H1 (cell line): ENCODE data around the gene YTHDC2. TPM values are rescaled to one million over a fixed set of nuclear protein-coding genes. Genes with fewer than 3 reads are reported as not detected.

Source experiments
- CTCF ChIA-PET: fragments of 300-600 bp; sonication (Branson Sonifier 250); formaldehyde crosslinking; loops from one replicate; lab custom pipeline; 2021; ENCODE audit not compliant: partially characterized antibody; lab: Charles Lee
- POLR2A ChIA-PET: fragments of 300-600 bp; sonication (Branson Sonifier 250); formaldehyde crosslinking; loops from one replicate; lab custom pipeline; 2021; ENCODE audit warnings: inconsistent platforms; ENCODE audit not compliant: partially characterized antibody; lab: Charles Lee
- DNase-seq, 2 experiments: peaks; one replicate each; pipeline versions ENCODE4 v3.0.0 to v3.0.0-alpha.2; 2010 to 2022; ENCODE audit warnings: low spot score in 2 of 2, low read depth in 1 of 2, mixed read lengths in 1 of 2
- FAIRE-seq: peaks from 2 replicates; lab custom pipeline; 2011; peaks lifted over from hg19 to GRCh38; lab: Jason Lieb, UNC
- H2AFZ ChIP-seq: 2 replicates; pipeline ENCODE4 v1.8.1; 2012; ENCODE audit warnings: low read length, inconsistent platforms
- H2AK5ac ChIP-seq: 2 replicates; pipeline ENCODE4 v1.6.1; 2013; ENCODE audit warnings: low read depth, low read length
- H2BK120ac ChIP-seq: replicated peaks from 2 replicates; pipeline ENCODE3; 2013; ENCODE audit warnings: low read depth, low read length, inconsistent platforms
- H2BK12ac ChIP-seq: 2 replicates; pipeline ENCODE4 v1.6.1; 2013; ENCODE audit warnings: low read depth, low read length
- H2BK15ac ChIP-seq: 2 replicates; pipeline ENCODE4 v1.6.1; 2013; ENCODE audit warnings: low read length
- H2BK20ac ChIP-seq: 2 replicates; pipeline ENCODE4 v1.6.1; 2013; ENCODE audit warnings: low read length
- H2BK5ac ChIP-seq: 2 replicates; pipeline ENCODE4 v1.6.1; 2013; ENCODE audit warnings: low read depth, low read length
- H3K14ac ChIP-seq: 2 replicates; pipeline ENCODE4 v1.6.1; 2013; ENCODE audit warnings: inconsistent platforms; ENCODE audit not compliant: insufficient read length
- H3K18ac ChIP-seq: 2 replicates; pipeline ENCODE4 v1.6.1; 2013; ENCODE audit warnings: low read length; ENCODE audit errors: extremely low read depth
- H3K23ac ChIP-seq: 2 replicates; pipeline ENCODE4 v1.6.1; 2013; ENCODE audit warnings: inconsistent platforms; ENCODE audit not compliant: insufficient read length
- H3K23me2 ChIP-seq: 2 replicates; pipeline ENCODE4 v1.6.1; 2013; ENCODE audit warnings: low read depth, low read length
- H3K27ac ChIP-seq: 2 replicates; pipeline ENCODE4 v1.6.1; 2011; ENCODE audit warnings: low read depth, low read length, inconsistent platforms
- H3K27me3 ChIP-seq, 4 experiments: replicated peaks in 1 of 4; 1 replicate in 1 of 4; 2 replicates in 3 of 4; pipeline versions ENCODE4 v1.6.1 to v1.8.1; 2011 to 2013; ENCODE audit warnings: low read length in 3 of 4, mild to moderate bottlenecking in 3 of 4, inconsistent platforms in 2 of 4, mixed read lengths in 2 of 4, moderate library complexity in 1 of 4; ENCODE audit not compliant: control insufficient read depth in 3 of 4, insufficient read depth in 3 of 4; ENCODE audit errors: extremely low read depth in 1 of 4
- H3K36me3 ChIP-seq, 4 experiments: 2 replicates each; pipeline versions ENCODE4 v1.6.1 to v1.8.1; 2011 to 2013; ENCODE audit warnings: mild to moderate bottlenecking in 4 of 4, low read length in 3 of 4, moderate library complexity in 2 of 4, control low read depth in 1 of 4, inconsistent platforms in 1 of 4; ENCODE audit not compliant: insufficient read depth in 4 of 4, control insufficient read depth in 2 of 4
- H3K4ac ChIP-seq: replicated peaks from 2 replicates; pipeline ENCODE3; 2013; ENCODE audit warnings: low read length, low read depth, mixed read lengths, inconsistent platforms; ENCODE audit not compliant: insufficient read length
- H3K4me1 ChIP-seq, 4 experiments: replicated peaks in 1 of 4; 1 replicate in 1 of 4; 2 replicates in 3 of 4; pipeline versions ENCODE4 v1.6.1 to v1.8.1; 2011 to 2013; ENCODE audit warnings: low read length in 3 of 4, inconsistent platforms in 2 of 4, mixed read lengths in 1 of 4; ENCODE audit not compliant: insufficient read depth in 4 of 4, control insufficient read depth in 3 of 4
- H3K4me2 ChIP-seq, 2 experiments: 2 replicates each; pipeline versions ENCODE4 v1.6.1 to v1.8.1; 2011 to 2013; ENCODE audit warnings: low read depth in 2 of 2, low read length in 2 of 2, control low read depth in 1 of 2, inconsistent platforms in 1 of 2, mild to moderate bottlenecking in 1 of 2; ENCODE audit not compliant: insufficient read depth in 1 of 2
- H3K4me3 ChIP-seq, 4 experiments: fragments of 200-600, 300-600 bp in 1 of 4; sonication (generic), shearing (Covaris generic), sonication (Bioruptor Twin) in 1 of 4; 2 replicates each; pipeline versions ENCODE4 v1.5.1 to v1.8.1; 2011 to 2016; ENCODE audit warnings: low read length in 4 of 4, low read depth in 3 of 4, control low read depth in 2 of 4, inconsistent platforms in 2 of 4, mild to moderate bottlenecking in 2 of 4, mixed read lengths in 1 of 4, moderate library complexity in 1 of 4; ENCODE audit not compliant: insufficient read depth in 2 of 4; ENCODE audit errors: extremely low read depth in 1 of 4
- H3K56ac ChIP-seq: replicated peaks from 2 replicates; pipeline ENCODE3; 2013; ENCODE audit warnings: low read depth, mild to moderate bottlenecking, mixed read lengths, low read length, inconsistent platforms; ENCODE audit not compliant: insufficient read length
- H3K79me1 ChIP-seq: 2 replicates; pipeline ENCODE4 v1.6.1; 2013; ENCODE audit warnings: low read depth, low read length, control low read depth
- H3K79me2 ChIP-seq, 2 experiments: 2 replicates each; pipeline versions ENCODE4 v1.6.1 to v1.8.1; 2012 to 2013; ENCODE audit warnings: low read length in 2 of 2, mild to moderate bottlenecking in 2 of 2, inconsistent platforms in 1 of 2; ENCODE audit not compliant: insufficient read depth in 2 of 2, control insufficient read depth in 1 of 2
- H3K9ac ChIP-seq, 4 experiments: replicated peaks in 1 of 4; 1 replicate in 1 of 4; 2 replicates in 3 of 4; pipeline versions ENCODE4 v1.6.1 to v1.8.1; 2011 to 2013; ENCODE audit warnings: low read depth in 3 of 4, low read length in 3 of 4, control low read depth in 2 of 4, mild to moderate bottlenecking in 2 of 4, moderate library complexity in 2 of 4, inconsistent platforms in 1 of 4; ENCODE audit errors: extremely low read depth in 1 of 4
- H3K9me3 ChIP-seq, 2 experiments: 2 replicates each; pipeline versions ENCODE4 v1.6.1 to v1.8.1; 2012 to 2013; ENCODE audit warnings: mild to moderate bottlenecking in 2 of 2, moderate library complexity in 2 of 2, control low read depth in 1 of 2, inconsistent platforms in 1 of 2, low read depth in 1 of 2, low read length in 1 of 2, mixed read lengths in 1 of 2; ENCODE audit not compliant: insufficient read depth in 2 of 2
- H4K20me1 ChIP-seq, 2 experiments: replicated peaks in 1 of 2; 2 replicates each; pipeline versions ENCODE3 to v1.8.1; 2011 to 2013; ENCODE audit warnings: inconsistent platforms in 2 of 2, low read length in 2 of 2, mild to moderate bottlenecking in 1 of 2; ENCODE audit not compliant: insufficient read depth in 2 of 2, control insufficient read depth in 1 of 2
- H4K5ac ChIP-seq: 2 replicates; pipeline ENCODE4 v1.6.1; 2013; ENCODE audit warnings: low read length, low read depth, mixed read lengths, inconsistent platforms; ENCODE audit not compliant: insufficient read length
- H4K8ac ChIP-seq: 2 replicates; pipeline ENCODE4 v1.8.0; 2013; ENCODE audit warnings: mild to moderate bottlenecking, moderate library complexity, low read length, inconsistent platforms; ENCODE audit not compliant: insufficient read depth; ENCODE audit errors: extremely low read depth
- H4K91ac ChIP-seq: replicated peaks from 2 replicates; pipeline ENCODE3; 2013; ENCODE audit warnings: low read length, mixed read lengths, inconsistent platforms; ENCODE audit not compliant: insufficient read length
- BRCA1 ChIP-seq: IDR thresholded peaks from 2 replicates; pipeline ENCODE4 v1.6.1; 2012; ENCODE audit warnings: low read depth, low read length, improper control_type of control experiment
- CEBPB ChIP-seq: IDR thresholded peaks from 2 replicates; pipeline ENCODE4 v1.6.1; 2012; ENCODE audit warnings: low read depth, low read length
- CTBP2 ChIP-seq: IDR thresholded peaks from 2 replicates; pipeline ENCODE4 v1.7.0; 2011; ENCODE audit warnings: borderline replicate concordance, mild to moderate bottlenecking, moderate library complexity, mixed read lengths, low read length; ENCODE audit not compliant: insufficient read depth, insufficient read length
- POU5F1 ChIP-seq: IDR thresholded peaks from 2 replicates; pipeline ENCODE4 v1.6.1; 2011; ENCODE audit warnings: low read depth, mild to moderate bottlenecking, low read length, moderate library complexity
- WGBS, 2 experiments: shearing (Covaris generic) in 1 of 2; methylation state at CpG; one replicate each; pipeline versions ENCODE4 v1.1.6 to v1.1.7; 2013 to 2015; ENCODE audit warnings: low lambda C conversion rate in 2 of 2, mixed read lengths in 2 of 2, inconsistent platforms in 1 of 2, low coverage in 1 of 2, missing lambda C conversion rate in 1 of 2; ENCODE audit not compliant: insufficient replicate concordance in 2 of 2, insufficient coverage in 1 of 2, insufficient read length in 1 of 2; ENCODE audit errors: extremely low coverage in 1 of 2, missing lambda C conversion rate in 1 of 2; 5-methylcytosine and 5-hydroxymethylcytosine counted together
- polyA plus RNA-seq, 7 experiments: library from polyadenylated mRNA; depleted of rRNA in 3 of 7; stranded (reverse) in 5 of 7; unstranded in 2 of 7; fragments of >200 nt in 5 of 7; fragments of 200-250 nt in 2 of 7; gene quantifications; 1 replicate in 5 of 7; 2 replicates in 1 of 7; 4 replicates in 1 of 7; pipeline versions ENCODE4 v1.2.1 to v1.2.3, GENCODE V29; 2011 to 2013; ENCODE audit warnings: missing spikeins in 2 of 7, mixed read lengths in 2 of 7
- total RNA-seq: library from RNA; stranded (reverse); fragmentation: NEBNext Ultra II Directional; extraction: Animal tissue kit (Norgen Biotek cat#: 25700); gene quantifications from 2 replicates; pipeline ENCODE4 v1.2.1, GENCODE V29; 2021
- TF ChIP-seq, protein P1 (sequence below): IDR thresholded peaks from 2 replicates; pipeline ENCODE4 v1.6.1; 2012; ENCODE audit warnings: low read length, inconsistent platforms

The YTHDC2 gene
- total and polyA plus RNA-seq, 2 of the 8 experiments (the other 6 are each of a cell fraction or from before 2014, with no cell fraction given): 4.3 to 20.1 TPM

DNA sequence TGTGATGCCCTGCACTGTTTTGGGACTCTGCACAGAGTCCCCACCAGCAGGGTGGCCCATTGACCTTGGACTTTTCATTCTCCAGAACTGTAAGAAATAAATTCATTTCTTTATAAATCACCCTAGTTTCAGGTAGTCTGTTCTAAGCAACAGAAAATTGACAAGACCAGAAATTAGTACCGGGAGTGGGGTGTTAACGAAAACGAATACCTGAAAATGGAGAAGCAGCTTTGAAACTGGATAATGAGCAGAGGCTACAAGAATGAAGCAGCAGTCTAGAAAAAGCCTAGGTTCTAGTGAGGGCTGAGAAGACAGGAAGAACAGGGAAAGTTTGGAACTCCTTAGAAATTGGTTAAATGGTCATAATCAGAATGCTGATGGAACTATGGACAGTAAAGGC lies 23.2 kb upstream of the YTHDC2 start:
- Histone ChIP-seq H3K4ac (no peak overlapping the region), H3K9ac (no peak overlapping the region), H3K27me3 (peaks cover 0 to 21% (median 18%) of the 10 kb centered on the region in 4 experiments; a peak in 6 of 7 replicates), H3K36me3 (no peaks in the 10 kb centered on the region), H3K79me2 (no peaks in the 10 kb centered on the region), H4K20me1 (no peaks in the 10 kb centered on the region), H3K4me2 (no peak overlapping the region), H3K18ac (no peak overlapping the region), H3K14ac (no peak overlapping the region), H3K56ac (no peak overlapping the region), H3K79me1 (no peaks in the 10 kb centered on the region), H3K9me3 (peaks cover 21 to 23% of the 10 kb centered on the region in 2 experiments), H2BK20ac (no peak overlapping the region), H3K23me2 (peaks cover 12% of the 10 kb centered on the region; the same call in 1 of the 2 replicates), H2BK12ac (no peak overlapping the region), H2AK5ac (no peak overlapping the region), H2BK15ac (no peak overlapping the region), H2BK5ac (no peak overlapping the region), H4K91ac (no peak overlapping the region), H4K5ac (no peak overlapping the region), H2BK120ac (no peak overlapping the region), H3K4me1 (peaks cover 0 to 4% (median 0%) of the 10 kb centered on the region in 4 experiments; a peak in 1 of 7 replicates), H3K4me3 (no peak overlapping the region), H4K8ac (no peak overlapping the region), H2AFZ (no peak overlapping the region), H3K27ac (no peak overlapping the region), H3K23ac (no peak overlapping the region)
- DNase-seq (no peak), FAIRE-seq (no peak)
- ChIA-PET POLR2A (no interaction called here), CTCF (interaction anchor here (1.5 kb wide), 1 partner anchor 11 kb away, joined by 4 read pairs; no protein-coding TSS in a partner anchor)
- WGBS, 2 experiments: 89% methylated on average over 3 of the region's 3 CpGs; no CpG with 5 or more reads in 1 of the 2 experiments
- no peak for TF ChIP-seq CEBPB
- no peak for TF ChIP-seq POU5F1
- TF ChIP-seq BRCA1: no peak
- TF ChIP-seq CTBP2: no peak
- TF ChIP-seq, protein P1, sequence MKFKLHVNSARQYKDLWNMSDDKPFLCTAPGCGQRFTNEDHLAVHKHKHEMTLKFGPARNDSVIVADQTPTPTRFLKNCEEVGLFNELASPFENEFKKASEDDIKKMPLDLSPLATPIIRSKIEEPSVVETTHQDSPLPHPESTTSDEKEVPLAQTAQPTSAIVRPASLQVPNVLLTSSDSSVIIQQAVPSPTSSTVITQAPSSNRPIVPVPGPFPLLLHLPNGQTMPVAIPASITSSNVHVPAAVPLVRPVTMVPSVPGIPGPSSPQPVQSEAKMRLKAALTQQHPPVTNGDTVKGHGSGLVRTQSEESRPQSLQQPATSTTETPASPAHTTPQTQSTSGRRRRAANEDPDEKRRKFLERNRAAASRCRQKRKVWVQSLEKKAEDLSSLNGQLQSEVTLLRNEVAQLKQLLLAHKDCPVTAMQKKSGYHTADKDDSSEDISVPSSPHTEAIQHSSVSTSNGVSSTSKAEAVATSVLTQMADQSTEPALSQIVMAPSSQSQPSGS: no peak
